GM12801 (cell line): ENCODE measurements around the gene DIP2C.

ENCODE experiments used
- CTCF ChIP-seq: IDR thresholded peaks from one replicate; pipeline ENCODE4 v1.5.1; 2011; ENCODE audit warnings: control low read depth; ENCODE audit not compliant: insufficient read length; ENCODE audit errors: extremely low read depth

The DIP2C gene

GRCh38 chr10:336247-336646, 353.2 kb downstream of the DIP2C start:
- TF ChIP-seq CTCF = no peak

GRCh38 chr10:335151-335800, 354.2 kb downstream of the DIP2C start:
- TF ChIP-seq CTCF = no peak

- no peak for TF ChIP-seq CTCF
Measured at GRCh38 chr10:331186-331585, 358.3 kb downstream of the DIP2C start.

GRCh38 chr10:329361-330099, 359.9 kb downstream of the DIP2C start:
- TF ChIP-seq CTCF = no peak

- no peak for TF ChIP-seq CTCF
Measured at GRCh38 chr10:327889-328852, 361.3 kb downstream of the DIP2C start.

- TF ChIP-seq CTCF = no peak
Measured at GRCh38 chr10:326894-327635, 362.4 kb downstream of the DIP2C start.
